ENCODE data around the gene PPFIA4.

The PPFIA4 gene

DNA sequence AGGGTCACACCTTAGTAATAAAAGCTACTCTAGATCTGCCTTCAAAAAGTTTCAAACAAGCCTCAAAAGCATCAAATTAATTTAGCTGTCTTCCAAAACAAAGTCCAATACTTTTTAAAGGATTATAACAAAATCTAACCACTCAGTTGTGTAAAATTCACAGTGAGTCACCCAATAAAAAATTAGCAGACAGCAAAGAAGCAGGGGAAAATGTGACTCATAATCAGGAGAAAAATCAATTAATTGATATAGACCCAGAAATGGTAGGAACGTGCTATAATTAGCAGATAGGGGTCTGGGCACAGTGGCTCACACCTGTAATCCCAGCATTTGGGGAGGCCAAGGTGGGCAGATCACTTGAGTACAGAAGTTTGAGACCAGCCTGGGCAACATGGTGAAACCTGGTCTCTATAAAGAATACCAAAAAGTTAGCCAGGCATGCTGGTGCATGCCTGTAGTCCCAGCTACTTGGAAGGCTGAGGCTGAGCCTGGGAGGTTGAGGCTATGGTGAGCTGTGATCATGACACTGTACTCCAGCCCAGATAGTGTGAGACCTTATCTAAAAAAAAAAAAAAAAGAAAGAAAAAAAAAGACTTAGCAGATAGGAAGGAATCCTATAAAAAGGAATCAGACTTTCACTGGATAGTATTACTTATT is 67.6 kb downstream of the PPFIA4 start:
- TF ChIP-seq ZNF274 (IDR thresholded peaks at IDR 0.05; ENCODE audit: low read depth, low read length) = no peak
- no peak for TF ChIP-seq SUZ12 (IDR thresholded peaks at IDR 0.05; ENCODE audit: extremely low read depth, insufficient read depth, insufficient read length)
- no peak for TF ChIP-seq YY1 (IDR thresholded peaks at IDR 0.05; ENCODE audit: insufficient read depth, insufficient read length)
- Histone ChIP-seq H3K9ac (ENCODE audit: insufficient read length, low read depth) (no peak overlapping the region), H3K27me3 (ENCODE audit: insufficient read depth, insufficient read length) (no peaks in the 10 kb centered on the region), H3K4me1 (ENCODE audit: insufficient read depth, insufficient read length) (no peaks in the 10 kb centered on the region), H3K9me3 (ENCODE audit: insufficient read depth, low read length) (peaks cover 38% of the 10 kb centered on the region), H3K36me3 (ENCODE audit: insufficient read depth, insufficient read length, low read length) (no peaks in the 10 kb centered on the region), H3K4me3 (ENCODE audit: insufficient read length, low read depth) (no peak overlapping the region)
- no peak for DNase-seq (ENCODE audit: low read depth, low spot score)

- no peak overlapping the region for H3K4me3 ChIP-seq (ENCODE audit: insufficient read length, low read depth)
- DNase-seq (ENCODE audit: low read depth, low spot score) = no peak
These were observed 68.9 kb downstream of the PPFIA4 start for GRCh38 chr1:203095061-203095690.

DNA sequence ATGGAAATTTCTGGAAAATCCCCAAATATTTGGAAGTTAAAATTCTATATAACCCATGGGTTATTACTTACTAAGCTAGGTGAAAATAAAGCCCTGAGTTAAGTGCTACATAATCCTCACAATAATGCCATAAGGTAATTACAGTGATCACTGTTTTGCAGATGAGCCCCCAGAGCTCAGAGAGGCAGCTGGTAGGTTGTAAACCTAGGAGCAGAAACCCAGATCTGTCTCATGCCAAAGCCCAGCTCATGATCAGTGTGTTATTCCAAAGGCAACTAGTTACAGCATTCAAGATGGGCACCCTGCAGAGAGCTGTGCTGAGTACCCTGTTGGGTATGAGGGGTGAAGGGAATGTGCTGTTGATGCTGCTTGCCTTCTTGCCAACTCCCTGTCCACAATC is 70.3 kb downstream of the PPFIA4 start:
- Histone ChIP-seq H3K27me3 (ENCODE audit: insufficient read depth, insufficient read length) (no peaks in the 10 kb centered on the region), H3K4me1 (ENCODE audit: insufficient read depth, insufficient read length) (no peaks in the 10 kb centered on the region), H3K9ac (ENCODE audit: insufficient read length, low read depth) (no peak overlapping the region), H3K4me3 (ENCODE audit: insufficient read length, low read depth) (no peak overlapping the region), H3K9me3 (ENCODE audit: insufficient read depth, low read length) (peaks cover 38% of the 10 kb centered on the region), H3K36me3 (ENCODE audit: insufficient read depth, insufficient read length, low read length) (no peaks in the 10 kb centered on the region)
- TF ChIP-seq ZNF274 (IDR thresholded peaks at IDR 0.05; ENCODE audit: low read depth, low read length) = no peak
- TF ChIP-seq SUZ12 (IDR thresholded peaks at IDR 0.05; ENCODE audit: extremely low read depth, insufficient read depth, insufficient read length) = no peak
- TF ChIP-seq YY1 (IDR thresholded peaks at IDR 0.05; ENCODE audit: insufficient read depth, insufficient read length) = no peak
- no peak for DNase-seq (ENCODE audit: low read depth, low spot score)

More at GRCh38 chr1:203095061-203095690, 68.9 kb downstream of the PPFIA4 start:
- Histone ChIP-seq H3K9me3 (ENCODE audit: insufficient read depth, low read length) (peaks cover 38% of the 10 kb centered on the region), H3K27me3 (ENCODE audit: insufficient read depth, insufficient read length) (no peaks in the 10 kb centered on the region), H3K4me1 (ENCODE audit: insufficient read depth, insufficient read length) (no peaks in the 10 kb centered on the region), H3K36me3 (ENCODE audit: insufficient read depth, insufficient read length, low read length) (no peaks in the 10 kb centered on the region), H3K9ac (ENCODE audit: insufficient read length, low read depth) (no peak overlapping the region)
- no peak for TF ChIP-seq SUZ12 (IDR thresholded peaks at IDR 0.05; ENCODE audit: extremely low read depth, insufficient read depth, insufficient read length)
- TF ChIP-seq YY1 (IDR thresholded peaks at IDR 0.05; ENCODE audit: insufficient read depth, insufficient read length) = no peak
- TF ChIP-seq ZNF274 (IDR thresholded peaks at IDR 0.05; ENCODE audit: low read depth, low read length) = no peak

GRCh38 chr1:203097001-203097400 is 70.7 kb downstream of the PPFIA4 start:
- TF ChIP-seq SUZ12 (IDR thresholded peaks at IDR 0.05; ENCODE audit: extremely low read depth, insufficient read depth, insufficient read length) = no peak
- TF ChIP-seq ZNF274 (IDR thresholded peaks at IDR 0.05; ENCODE audit: low read depth, low read length) = no peak
- no peak for TF ChIP-seq YY1 (IDR thresholded peaks at IDR 0.05; ENCODE audit: insufficient read depth, insufficient read length)

GRCh38 chr1:203098445-203098844 is 72.2 kb downstream of the PPFIA4 start:
- peaks cover 38% of the 10 kb centered on the region for H3K9me3 ChIP-seq (ENCODE audit: insufficient read depth, low read length)
- DNase-seq (ENCODE audit: low read depth, low spot score) = no peak
- no peak overlapping the region for H3K9ac ChIP-seq (ENCODE audit: insufficient read length, low read depth)
- H3K36me3 ChIP-seq (ENCODE audit: insufficient read depth, insufficient read length, low read length) = no peaks in the 10 kb centered on the region
- H3K4me3 ChIP-seq (ENCODE audit: insufficient read length, low read depth) = no peak overlapping the region
- no peaks in the 10 kb centered on the region for H3K27me3 ChIP-seq (ENCODE audit: insufficient read depth, insufficient read length)
- no peaks in the 10 kb centered on the region for H3K4me1 ChIP-seq (ENCODE audit: insufficient read depth, insufficient read length)
- TF ChIP-seq ZNF274 (IDR thresholded peaks at IDR 0.05; ENCODE audit: low read depth, low read length) (no peak), YY1 (IDR thresholded peaks at IDR 0.05; ENCODE audit: insufficient read depth, insufficient read length) (no peak), SUZ12 (IDR thresholded peaks at IDR 0.05; ENCODE audit: extremely low read depth, insufficient read depth, insufficient read length) (no peak)

More at GRCh38 chr1:203097001-203097400, 70.7 kb downstream of the PPFIA4 start:
- no peak for DNase-seq (ENCODE audit: low read depth, low spot score)
- H3K4me1 ChIP-seq (ENCODE audit: insufficient read depth, insufficient read length) = no peaks in the 10 kb centered on the region
- peaks cover 38% of the 10 kb centered on the region for H3K9me3 ChIP-seq (ENCODE audit: insufficient read depth, low read length)
- H3K27me3 ChIP-seq (ENCODE audit: insufficient read depth, insufficient read length) = no peaks in the 10 kb centered on the region
- no peak overlapping the region for H3K4me3 ChIP-seq (ENCODE audit: insufficient read length, low read depth)
- H3K36me3 ChIP-seq (ENCODE audit: insufficient read depth, insufficient read length, low read length) = no peaks in the 10 kb centered on the region
- no peak overlapping the region for H3K9ac ChIP-seq (ENCODE audit: insufficient read length, low read depth)

DNA sequence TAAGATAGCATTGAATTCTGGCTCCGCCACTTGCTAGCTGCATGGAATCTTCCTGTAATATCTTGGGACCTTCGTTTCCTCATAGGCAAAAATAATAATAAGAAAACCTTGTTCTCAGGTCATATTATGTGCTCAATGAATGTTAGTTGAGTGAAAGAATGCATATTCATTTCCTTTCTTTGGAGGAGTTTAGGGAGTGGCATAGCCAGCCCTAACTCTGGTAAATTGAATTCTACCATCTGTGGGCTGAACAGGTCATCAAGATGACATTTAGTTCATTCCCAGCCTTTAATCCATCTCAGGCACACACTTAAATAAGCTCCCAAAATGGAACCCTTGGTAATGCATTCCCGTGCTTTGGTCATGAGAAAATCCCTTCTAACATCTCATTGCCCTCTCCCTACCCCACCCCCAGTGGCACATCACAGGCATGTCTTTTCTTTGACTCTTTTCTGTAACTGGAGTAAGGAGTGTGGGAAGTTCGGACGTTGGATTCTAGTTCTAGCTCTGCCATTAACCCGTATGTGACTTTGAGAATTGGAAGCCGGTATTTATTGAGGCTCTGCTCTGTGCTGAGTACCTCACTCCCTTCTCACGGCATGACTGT is 72.7 kb downstream of the PPFIA4 start:
- TF ChIP-seq YY1 (IDR thresholded peaks at IDR 0.05; ENCODE audit: insufficient read depth, insufficient read length) (no peak), ZNF274 (IDR thresholded peaks at IDR 0.05; ENCODE audit: low read depth, low read length) (no peak), SUZ12 (IDR thresholded peaks at IDR 0.05; ENCODE audit: extremely low read depth, insufficient read depth, insufficient read length) (no peak)
- Histone ChIP-seq H3K9me3 (ENCODE audit: insufficient read depth, low read length) (peaks cover 35% of the 10 kb centered on the region), H3K9ac (ENCODE audit: insufficient read length, low read depth) (no peak overlapping the region), H3K4me3 (ENCODE audit: insufficient read length, low read depth) (no peak overlapping the region), H3K4me1 (ENCODE audit: insufficient read depth, insufficient read length) (no peaks in the 10 kb centered on the region), H3K27me3 (ENCODE audit: insufficient read depth, insufficient read length) (no peaks in the 10 kb centered on the region), H3K36me3 (ENCODE audit: insufficient read depth, insufficient read length, low read length) (no peaks in the 10 kb centered on the region)
- DNase-seq (ENCODE audit: low read depth, low spot score) = no peak
